Naive thymus-derived CD4-positive, alpha-beta T cell (primary cell): ENCODE measurements around the gene TMEM9. TPM values are rescaled to one million over a fixed set of nuclear protein-coding genes. Genes with fewer than 3 reads are reported as not detected.
A peak's percentile ranks its signal among the peaks of the same experiment; 100 is the strongest.

ENCODE experiments used
- ATAC-seq: fragments of 150-1000 bp; cut with Tn5 transposase; 2 replicates; pipeline ENCODE4 v1.10.0; 2021; ENCODE audit warnings: mild to moderate bottlenecking, moderate library complexity
- CTCF ChIA-PET: fragments of 350-600 bp; sonication (Branson Sonifier 250); formaldehyde crosslinking; loops from one replicate; lab custom pipeline; 2021; ENCODE audit warnings: antibody characterized with exemption; lab: Charles Lee
- POLR2A ChIA-PET: fragments of 350-600 bp; sonication (Branson Sonifier 250); formaldehyde crosslinking; loops from one replicate; lab custom pipeline; 2021; ENCODE audit warnings: antibody characterized with exemption, inconsistent platforms; lab: Charles Lee
- DNase-seq, 9 donors: peaks; one replicate each; pipeline versions ENCODE4 v3.0.0 to v3.0.0-alpha.2; 2020 to 2022; ENCODE audit warnings: mixed read lengths in 1 of 9
- H3K27ac ChIP-seq: one replicate; pipeline ENCODE4 v1.7.0; 2013; ENCODE audit warnings: mild to moderate bottlenecking, low read depth, low read length, moderate library complexity
- H3K27me3 ChIP-seq, 2 donors: one replicate each; pipeline ENCODE4 v1.7.0; 2013; ENCODE audit warnings: low read length in 2 of 2, mild to moderate bottlenecking in 2 of 2, moderate library complexity in 2 of 2; ENCODE audit not compliant: control insufficient read depth in 2 of 2, insufficient read depth in 2 of 2
- H3K36me3 ChIP-seq, 3 experiments: 1 replicate in 2 of 3; 2 replicates in 1 of 3; pipeline ENCODE4 v1.7.0; 2013; ENCODE audit warnings: low read length in 3 of 3, mild to moderate bottlenecking in 3 of 3, moderate library complexity in 1 of 3; ENCODE audit not compliant: insufficient read depth in 3 of 3, control insufficient read depth in 2 of 3
- H3K4me1 ChIP-seq, 2 donors: one replicate each; pipeline ENCODE4 v1.7.0; 2013; ENCODE audit warnings: low read length in 2 of 2, mild to moderate bottlenecking in 2 of 2, moderate library complexity in 1 of 2; ENCODE audit not compliant: control insufficient read depth in 2 of 2, insufficient read depth in 2 of 2
- H3K4me3 ChIP-seq: 2 replicates; pipeline ENCODE4 v1.7.0; 2013; ENCODE audit warnings: mild to moderate bottlenecking, low read length
- H3K9me3 ChIP-seq, 3 experiments: 1 replicate in 2 of 3; 2 replicates in 1 of 3; pipeline ENCODE4 v1.7.0; 2013; ENCODE audit warnings: low read length in 3 of 3; ENCODE audit not compliant: control insufficient read depth in 2 of 3
- H3K27ac Mint-ChIP-seq, 9 donors: one replicate each; pipeline ENCODE4 v1.8.0; 2020 to 2022; ENCODE audit warnings: mixed read lengths in 9 of 9, mild to moderate bottlenecking in 8 of 9, moderate library complexity in 5 of 9, inconsistent platforms in 2 of 9
- H3K27me3 Mint-ChIP-seq, 5 donors: one replicate each; pipeline ENCODE4 v1.8.0; 2021 to 2022; ENCODE audit warnings: mixed read lengths in 5 of 5, mild to moderate bottlenecking in 1 of 5
- H3K36me3 Mint-ChIP-seq, 5 donors: one replicate each; pipeline ENCODE4 v1.8.0; 2020 to 2022; ENCODE audit warnings: mixed read lengths in 5 of 5, mild to moderate bottlenecking in 3 of 5, inconsistent platforms in 1 of 5
- H3K4me1 Mint-ChIP-seq, 7 donors: one replicate each; pipeline ENCODE4 v1.8.0; 2020 to 2022; ENCODE audit warnings: mixed read lengths in 7 of 7, mild to moderate bottlenecking in 3 of 7, inconsistent platforms in 1 of 7
- H3K4me3 Mint-ChIP-seq, 10 donors: one replicate each; pipeline ENCODE4 v1.8.0; 2020 to 2022; ENCODE audit warnings: mild to moderate bottlenecking in 10 of 10, mixed read lengths in 10 of 10, moderate library complexity in 6 of 10, inconsistent platforms in 2 of 10
- H3K9me3 Mint-ChIP-seq, 11 donors: one replicate each; pipeline ENCODE4 v1.8.0; 2020 to 2022; ENCODE audit warnings: mixed read lengths in 11 of 11, mild to moderate bottlenecking in 4 of 11, inconsistent platforms in 1 of 11, moderate library complexity in 1 of 11
- intact Hi-C, 2 donors: fragments of 100-400 bp; cut with micrococcal nuclease; formaldehyde crosslinking; loops; one replicate each; pipeline ENCODE4 v1.15.1; 2023
- polyA plus RNA-seq, 2 donors: library from polyadenylated mRNA; unstranded; fragments of 300-500 nt; fragmentation: Illumina TruSeq; gene quantifications; one replicate each; pipeline ENCODE4 v1.2.3, GENCODE V29; 2021
- total RNA-seq, 6 experiments: library from RNA in 5 of 6; stranded (reverse) in 5 of 6; gene quantifications; 1 replicate in 5 of 6; 2 replicates in 1 of 6; pipeline ENCODE4 v1.2.3 and lab custom pipeline; 2021 to 2026

TMEM9 gene
- total and polyA plus RNA-seq, 7 experiments from 2014 or later = 15.3 to 56.4 (median 22.7) TPM

DNA sequence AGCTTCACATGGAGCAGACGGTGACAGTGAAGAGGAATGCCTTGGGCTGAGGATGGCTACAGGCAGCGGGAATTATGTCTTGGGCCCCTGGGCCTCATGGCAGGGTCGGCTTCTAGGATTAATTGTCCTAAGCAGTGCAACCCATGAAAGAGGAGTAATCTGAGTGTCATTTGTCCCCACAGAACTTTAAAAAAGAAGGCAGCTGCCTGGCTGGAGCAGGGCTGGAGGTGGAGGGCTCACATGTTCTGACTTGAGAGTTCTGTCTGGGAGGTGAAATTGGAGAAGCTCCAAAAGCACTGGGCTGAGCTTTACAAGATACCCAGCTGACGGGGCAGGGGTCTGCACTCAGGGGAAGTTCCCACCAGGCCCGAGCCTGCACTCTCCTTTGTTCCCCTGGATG lies 64.7 kb downstream of the TMEM9 start:
- CTCF ChIA-PET = interaction anchor here (0.7 kb wide), 1 partner anchor 13 kb away, joined by 3 read pairs; no protein-coding TSS in a partner anchor

DNA sequence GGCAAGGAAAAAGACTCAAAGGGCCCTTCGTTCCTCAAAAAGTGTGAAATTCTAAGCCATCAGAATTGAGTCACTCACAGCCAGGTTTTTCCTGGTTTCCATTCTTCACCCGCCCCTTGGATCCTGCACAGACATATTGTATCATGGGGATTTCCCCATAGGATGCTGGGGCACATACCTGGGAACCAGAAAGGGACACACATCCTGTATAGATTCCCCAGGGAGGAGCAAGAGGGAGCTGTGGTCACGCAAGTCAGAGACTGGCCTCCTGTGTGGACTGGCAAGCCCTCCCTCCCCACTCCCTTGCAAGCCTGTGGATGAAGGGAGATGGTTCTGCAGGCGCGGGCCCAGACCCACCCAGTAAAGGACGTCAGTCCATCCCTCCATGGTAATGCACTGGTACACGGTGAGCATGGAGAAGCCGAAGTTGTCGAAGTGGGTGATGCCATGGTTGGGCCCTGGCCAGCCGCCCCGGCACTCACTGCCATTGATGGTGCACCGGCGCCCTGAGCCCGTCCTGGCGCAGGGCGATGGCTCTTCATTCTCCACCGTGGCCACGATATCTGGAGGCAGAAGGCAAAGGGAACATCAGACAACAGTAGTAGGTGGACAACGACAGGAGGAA lies 65.3 kb downstream of the TMEM9 start:
- ChIA-PET CTCF (no interaction called here), POLR2A (no interaction called here)
- H3K9me3 Mint-ChIP-seq = no peaks in the 10 kb centered on the region
- Histone ChIP-seq H3K4me1 (no peaks in the 10 kb centered on the region), H3K27me3 (no peaks in the 10 kb centered on the region), H3K36me3 (no peaks in the 10 kb centered on the region), H3K27ac (no peak overlapping the region), H3K4me3 (no peak overlapping the region), H3K9me3 (no peaks in the 10 kb centered on the region)
- DNase-seq = no peak
- peak overlapping the region in 1 of 9 donors; percentile 39 for H3K27ac Mint-ChIP-seq
- no peak overlapping the region for H3K4me3 Mint-ChIP-seq
- H3K36me3 Mint-ChIP-seq = no peaks in the 10 kb centered on the region
- intact Hi-C loops = loop anchor here in 1 of 2 donors (5.0 kb wide), 2 partner anchors 273 to 318 kb away; no protein-coding TSS in a partner anchor
- H3K4me1 Mint-ChIP-seq = no peaks in the 10 kb centered on the region
- peaks cover 0 to 23% (median 7%) of the 10 kb centered on the region in 5 donors for H3K27me3 Mint-ChIP-seq
- ATAC-seq = no peak

More for the DNA sequence above, 64.7 kb downstream of the TMEM9 start:
- intact Hi-C loops = loop anchor here in 1 of 2 donors (5.0 kb wide), 2 partner anchors 273 to 318 kb away; no protein-coding TSS in a partner anchor
- Histone ChIP-seq H3K4me1 (no peaks in the 10 kb centered on the region), H3K36me3 (no peaks in the 10 kb centered on the region), H3K4me3 (no peak overlapping the region), H3K27ac (no peak overlapping the region), H3K9me3 (no peaks in the 10 kb centered on the region), H3K27me3 (no peaks in the 10 kb centered on the region)
- H3K36me3 Mint-ChIP-seq = no peaks in the 10 kb centered on the region
- no peak for ATAC-seq
- POLR2A ChIA-PET = no interaction called here
- H3K4me3 Mint-ChIP-seq = no peak overlapping the region
- no peak overlapping the region for H3K27ac Mint-ChIP-seq
- no peaks in the 10 kb centered on the region for H3K9me3 Mint-ChIP-seq
- no peak for DNase-seq
- peaks cover 0 to 18% (median 7%) of the 10 kb centered on the region in 5 donors for H3K27me3 Mint-ChIP-seq
- no peaks in the 10 kb centered on the region for H3K4me1 Mint-ChIP-seq

DNA sequence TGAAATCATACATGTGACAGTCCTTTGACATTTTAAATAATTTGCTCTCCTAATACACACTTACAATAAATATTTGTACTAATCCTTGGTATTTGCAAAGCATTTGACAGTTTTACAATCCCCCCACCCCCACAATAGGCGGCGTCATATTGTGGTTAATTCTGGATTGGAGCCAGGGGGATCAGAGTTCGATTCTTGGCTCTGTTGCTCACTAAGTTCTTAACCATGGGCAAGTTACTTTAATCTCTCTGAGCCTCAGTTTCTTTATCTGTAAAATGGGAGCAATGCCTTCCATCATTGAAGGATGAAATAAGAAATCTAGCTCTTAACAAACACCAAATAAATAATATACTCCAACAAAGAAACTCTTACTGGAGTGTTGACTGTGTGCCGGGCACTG lies 65.9 kb downstream of the TMEM9 start:
- Histone ChIP-seq H3K27me3 (no peaks in the 10 kb centered on the region), H3K9me3 (no peaks in the 10 kb centered on the region), H3K36me3 (no peaks in the 10 kb centered on the region), H3K4me1 (no peaks in the 10 kb centered on the region), H3K27ac (no peak overlapping the region), H3K4me3 (no peak overlapping the region)
- Mint-ChIP-seq H3K27ac (no peak overlapping the region), H3K27me3 (peaks cover 0 to 23% (median 7%) of the 10 kb centered on the region in 5 donors), H3K4me3 (no peak overlapping the region), H3K9me3 (no peaks in the 10 kb centered on the region), H3K36me3 (no peaks in the 10 kb centered on the region), H3K4me1 (no peaks in the 10 kb centered on the region)
- ATAC-seq (no peak), DNase-seq (no peak)
- intact Hi-C loops = loop anchor here in 1 of 2 donors (5.0 kb wide), 2 partner anchors 274 to 319 kb away; no protein-coding TSS in a partner anchor
- ChIA-PET POLR2A (no interaction called here), CTCF (no interaction called here)

DNA sequence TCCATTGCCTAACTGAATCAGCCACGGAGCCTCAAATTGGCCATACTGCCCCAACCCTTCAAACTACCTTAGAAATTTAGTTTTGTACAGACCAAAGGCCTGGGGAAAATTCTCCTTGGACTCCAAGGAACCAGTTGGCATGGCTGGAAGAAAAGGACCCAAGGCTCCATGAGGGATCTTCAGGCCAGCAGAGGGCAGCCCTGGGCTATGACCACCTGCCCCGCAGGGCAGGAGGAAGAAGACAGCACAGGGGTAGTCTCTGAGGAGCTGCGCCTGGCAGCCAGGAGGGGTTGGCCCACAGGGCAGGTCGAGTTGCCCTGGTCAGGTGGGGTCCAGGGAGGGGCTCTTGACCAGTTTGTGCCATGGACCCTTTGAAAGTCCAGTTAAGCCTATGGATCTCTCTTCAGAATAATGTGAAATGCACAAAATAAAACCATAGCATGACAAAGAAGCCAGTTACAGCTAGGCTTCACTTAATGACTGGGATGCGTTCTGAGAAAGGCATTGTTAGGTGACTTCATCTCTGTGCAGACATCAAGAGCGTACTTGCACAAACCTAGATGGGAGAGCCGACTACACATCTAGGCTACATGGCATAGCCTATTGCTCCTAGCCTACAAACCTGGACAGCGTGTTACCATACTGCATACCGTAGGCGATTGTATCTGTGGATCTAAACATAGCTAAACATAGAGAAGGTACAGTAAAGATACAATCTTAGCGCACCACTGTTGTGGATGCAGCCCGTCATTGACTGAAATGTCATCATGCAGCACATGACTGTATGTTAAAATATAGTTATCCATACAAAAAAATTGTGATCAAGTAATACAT lies 68.2 kb downstream of the TMEM9 start:
- no peaks in the 10 kb centered on the region for H3K36me3 ChIP-seq
- H3K27me3 ChIP-seq = no peaks in the 10 kb centered on the region
- H3K36me3 Mint-ChIP-seq = no peaks in the 10 kb centered on the region
- ATAC-seq (peak; percentile 68), DNase-seq (peak in 6 of 9 donors; percentile 14 to 38 (median 20))
- ChIA-PET CTCF (interaction anchor here (0.9 to 1.9 kb wide), 2 partner anchors 14 to 28 kb away, joined by 3 to 6 read pairs; no protein-coding TSS in a partner anchor), POLR2A (interaction anchor here (2.7 kb wide), 1 partner anchor 28 kb away, joined by 12 read pairs; no protein-coding TSS in a partner anchor)
- H3K27ac ChIP-seq = no peak overlapping the region
- H3K4me1 Mint-ChIP-seq = peaks cover 0 to 1% (median 0%) of the 10 kb centered on the region in 7 donors
- H3K4me3 Mint-ChIP-seq = no peak overlapping the region
- H3K27me3 Mint-ChIP-seq = peaks cover 0 to 27% (median 7%) of the 10 kb centered on the region in 5 donors
- peak overlapping the region in 1 of 9 donors; percentile 2 for H3K27ac Mint-ChIP-seq
- no peak overlapping the region for H3K4me3 ChIP-seq
- no peaks in the 10 kb centered on the region for H3K9me3 Mint-ChIP-seq
- H3K4me1 ChIP-seq = no peaks in the 10 kb centered on the region
- no peaks in the 10 kb centered on the region for H3K9me3 ChIP-seq
- intact Hi-C loops = loop anchor here (1.0 to 5.0 kb wide), 5 partner anchors 28 to 321 kb away; no protein-coding TSS in a partner anchor

Other genes with a start within 250 kb of the TMEM9 start
- gene KIF21B, start 130.8 kb downstream of the TMEM9 start, total RNA-seq = 10 to 100 TPM; 68.3 to 97.6 (median 73.4) TPM
- 1 to 10 TPM; 3.0 to 8.1 TPM for gene KIF21B, start 130.8 kb downstream of the TMEM9 start, polyA plus RNA-seq
- gene CACNA1S, start 42.0 kb downstream of the TMEM9 start, total RNA-seq = not detected
- not detected for gene CACNA1S, start 42.0 kb downstream of the TMEM9 start, polyA plus RNA-seq
- under 1 TPM in 2 of 5 experiments, not detected in 3; 0.27 to 0.56 TPM for gene ASCL5, start 27.3 kb downstream of the TMEM9 start, total RNA-seq
- under 1 TPM; 0.08 to 0.15 TPM for gene ASCL5, start 27.3 kb downstream of the TMEM9 start, polyA plus RNA-seq
- gene IGFN1, start 36.4 kb upstream of the TMEM9 start, total RNA-seq = not detected
- gene IGFN1, start 36.4 kb upstream of the TMEM9 start, polyA plus RNA-seq = not detected
- gene PKP1, start 129.0 kb upstream of the TMEM9 start, total RNA-seq = not detected
- gene PKP1, start 129.0 kb upstream of the TMEM9 start, polyA plus RNA-seq = not detected
- not detected for gene TNNT2, start 223.2 kb upstream of the TMEM9 start, total RNA-seq
- gene TNNT2, start 223.2 kb upstream of the TMEM9 start, polyA plus RNA-seq = not detected
- gene LAD1, start 244.8 kb upstream of the TMEM9 start, total RNA-seq = under 1 TPM in 1 of 5 experiments, not detected in 4; 0.89 TPM
- not detected for gene LAD1, start 244.8 kb upstream of the TMEM9 start, polyA plus RNA-seq